ENCODE results near the gene CENPB.
A peak's percentile ranks its signal among the peaks of the same experiment; 100 is the strongest.

Gene CENPB

GRCh38 chr20:3754276-3754630 is 32.3 kb downstream of the CENPB start:
- no peak for DNase-seq (ENCODE audit: low read depth, low spot score)
- H3K27me3 ChIP-seq (ENCODE audit: control insufficient read depth, insufficient read depth, low read length): peaks cover 8% of the 10 kb centered on the region
- no peak overlapping the region for H3K4me3 ChIP-seq (ENCODE audit: low read length)
- no peaks in the 10 kb centered on the region for H3K9me3 ChIP-seq (ENCODE audit: control insufficient read depth, insufficient read depth, low read length)
- H3K4me1 ChIP-seq (ENCODE audit: control insufficient read depth, insufficient read depth, low read length): peaks cover 10% of the 10 kb centered on the region
- peaks cover 12% of the 10 kb centered on the region for H3K36me3 ChIP-seq (ENCODE audit: control insufficient read depth, insufficient read depth, low read length)
- no peak overlapping the region for H3K27ac ChIP-seq (ENCODE audit: low read length)
- WGBS (ENCODE audit: insufficient coverage, insufficient read length): no CpG with 5 or more reads among the region's 16 CpGs

- no peak overlapping the region for H3K27ac ChIP-seq (ENCODE audit: low read length)
- no peaks in the 10 kb centered on the region for H3K9me3 ChIP-seq (ENCODE audit: control insufficient read depth, insufficient read depth, low read length)
- H3K4me1 ChIP-seq (ENCODE audit: control insufficient read depth, insufficient read depth, low read length): peaks cover 10% of the 10 kb centered on the region
- no CpG with 5 or more reads among the region's 26 CpGs for WGBS (ENCODE audit: insufficient coverage, insufficient read length)
- no peak for DNase-seq (ENCODE audit: low read depth, low spot score)
- H3K36me3 ChIP-seq (ENCODE audit: control insufficient read depth, insufficient read depth, low read length): peaks cover 12% of the 10 kb centered on the region
- H3K4me3 ChIP-seq (ENCODE audit: low read length): no peak overlapping the region
- H3K27me3 ChIP-seq (ENCODE audit: control insufficient read depth, insufficient read depth, low read length): peaks cover 8% of the 10 kb centered on the region
Observed at GRCh38 chr20:3753501-3754275, 32.9 kb downstream of the CENPB start.

GRCh38 chr20:3753098-3753497 is 33.4 kb downstream of the CENPB start:
- H3K27ac ChIP-seq (ENCODE audit: low read length): no peak overlapping the region
- WGBS (ENCODE audit: insufficient coverage, insufficient read length): no CpG with 5 or more reads among the region's 4 CpGs
- peaks cover 8% of the 10 kb centered on the region for H3K27me3 ChIP-seq (ENCODE audit: control insufficient read depth, insufficient read depth, low read length)
- H3K9me3 ChIP-seq (ENCODE audit: control insufficient read depth, insufficient read depth, low read length): no peaks in the 10 kb centered on the region
- H3K36me3 ChIP-seq (ENCODE audit: control insufficient read depth, insufficient read depth, low read length): peaks cover 8% of the 10 kb centered on the region
- DNase-seq (ENCODE audit: low read depth, low spot score): no peak
- peaks cover 10% of the 10 kb centered on the region for H3K4me1 ChIP-seq (ENCODE audit: control insufficient read depth, insufficient read depth, low read length)
- H3K4me3 ChIP-seq (ENCODE audit: low read length): no peak overlapping the region

GRCh38 chr20:3752386-3752759 is 34.2 kb downstream of the CENPB start:
- peak overlapping the region; percentile 49; the same call in 1 of the 2 replicates for H3K4me3 ChIP-seq (ENCODE audit: low read length)
- no CpG with 5 or more reads among the region's 13 CpGs for WGBS (ENCODE audit: insufficient coverage, insufficient read length)

GRCh38 chr20:3751675-3752385 is 34.7 kb downstream of the CENPB start:
- Histone ChIP-seq H3K4me3 (ENCODE audit: low read length) (peak overlapping the region; percentile 49; the same call in 1 of the 2 replicates), H3K27me3 (ENCODE audit: control insufficient read depth, insufficient read depth, low read length) (peaks cover 8% of the 10 kb centered on the region), H3K4me1 (ENCODE audit: control insufficient read depth, insufficient read depth, low read length) (peaks cover 10% of the 10 kb centered on the region), H3K36me3 (ENCODE audit: control insufficient read depth, insufficient read depth, low read length) (peaks cover 7% of the 10 kb centered on the region), H3K27ac (ENCODE audit: low read length) (no peak overlapping the region), H3K9me3 (ENCODE audit: control insufficient read depth, insufficient read depth, low read length) (no peaks in the 10 kb centered on the region)
- WGBS (ENCODE audit: insufficient coverage, insufficient read length): no CpG with 5 or more reads among the region's 95 CpGs
- DNase-seq (ENCODE audit: low read depth, low spot score): no peak

More at GRCh38 chr20:3752386-3752759, 34.2 kb downstream of the CENPB start:
- peaks cover 7% of the 10 kb centered on the region for H3K36me3 ChIP-seq (ENCODE audit: control insufficient read depth, insufficient read depth, low read length)
- peaks cover 8% of the 10 kb centered on the region for H3K27me3 ChIP-seq (ENCODE audit: control insufficient read depth, insufficient read depth, low read length)
- peaks cover 10% of the 10 kb centered on the region for H3K4me1 ChIP-seq (ENCODE audit: control insufficient read depth, insufficient read depth, low read length)
- H3K9me3 ChIP-seq (ENCODE audit: control insufficient read depth, insufficient read depth, low read length): no peaks in the 10 kb centered on the region
- DNase-seq (ENCODE audit: low read depth, low spot score): no peak
- H3K27ac ChIP-seq (ENCODE audit: low read length): no peak overlapping the region

GRCh38 chr20:3751305-3751674 is 35.2 kb downstream of the CENPB start:
- Histone ChIP-seq H3K4me3 (ENCODE audit: low read length) (peak overlapping the region; percentile 49; the same call in 1 of the 2 replicates), H3K9me3 (ENCODE audit: control insufficient read depth, insufficient read depth, low read length) (no peaks in the 10 kb centered on the region), H3K27me3 (ENCODE audit: control insufficient read depth, insufficient read depth, low read length) (peaks cover 8% of the 10 kb centered on the region), H3K36me3 (ENCODE audit: control insufficient read depth, insufficient read depth, low read length) (peaks cover 5% of the 10 kb centered on the region), H3K27ac (ENCODE audit: low read length) (no peak overlapping the region), H3K4me1 (ENCODE audit: control insufficient read depth, insufficient read depth, low read length) (peaks cover 10% of the 10 kb centered on the region)
- DNase-seq (ENCODE audit: low read depth, low spot score): no peak
- no CpG with 5 or more reads among the region's 31 CpGs for WGBS (ENCODE audit: insufficient coverage, insufficient read length)

- H3K27ac ChIP-seq (ENCODE audit: low read length): no peak overlapping the region
- peak overlapping the region; percentile 1; the same call in 1 of the 2 replicates for H3K4me3 ChIP-seq (ENCODE audit: low read length)
- H3K27me3 ChIP-seq (ENCODE audit: control insufficient read depth, insufficient read depth, low read length): peaks cover 8% of the 10 kb centered on the region
- no peaks in the 10 kb centered on the region for H3K36me3 ChIP-seq (ENCODE audit: control insufficient read depth, insufficient read depth, low read length)
- no peak for DNase-seq (ENCODE audit: low read depth, low spot score)
- no peaks in the 10 kb centered on the region for H3K9me3 ChIP-seq (ENCODE audit: control insufficient read depth, insufficient read depth, low read length)
- peaks cover 13% of the 10 kb centered on the region for H3K4me1 ChIP-seq (ENCODE audit: control insufficient read depth, insufficient read depth, low read length)
- WGBS (ENCODE audit: insufficient coverage, insufficient read length): no CpG with 5 or more reads among the region's 72 CpGs
Observed at GRCh38 chr20:3749689-3750531, 36.6 kb downstream of the CENPB start.

GRCh38 chr20:3749087-3749688 is 37.4 kb downstream of the CENPB start:
- Histone ChIP-seq H3K27me3 (ENCODE audit: control insufficient read depth, insufficient read depth, low read length) (peaks cover 8% of the 10 kb centered on the region), H3K4me1 (ENCODE audit: control insufficient read depth, insufficient read depth, low read length) (peaks cover 16% of the 10 kb centered on the region), H3K27ac (ENCODE audit: low read length) (no peak overlapping the region), H3K4me3 (ENCODE audit: low read length) (no peak overlapping the region; the same call in 1 of the 2 replicates), H3K9me3 (ENCODE audit: control insufficient read depth, insufficient read depth, low read length) (no peaks in the 10 kb centered on the region), H3K36me3 (ENCODE audit: control insufficient read depth, insufficient read depth, low read length) (no peaks in the 10 kb centered on the region)
- no CpG with 5 or more reads among the region's 24 CpGs for WGBS (ENCODE audit: insufficient coverage, insufficient read length)
- DNase-seq (ENCODE audit: low read depth, low spot score): no peak

- Histone ChIP-seq H3K27me3 (ENCODE audit: control insufficient read depth, insufficient read depth, low read length) (peaks cover 8% of the 10 kb centered on the region), H3K36me3 (ENCODE audit: control insufficient read depth, insufficient read depth, low read length) (no peaks in the 10 kb centered on the region), H3K9me3 (ENCODE audit: control insufficient read depth, insufficient read depth, low read length) (no peaks in the 10 kb centered on the region), H3K4me1 (ENCODE audit: control insufficient read depth, insufficient read depth, low read length) (peaks cover 16% of the 10 kb centered on the region), H3K27ac (ENCODE audit: low read length) (no peak overlapping the region), H3K4me3 (ENCODE audit: low read length) (no peak overlapping the region)
- WGBS (ENCODE audit: insufficient coverage, insufficient read length): no CpG with 5 or more reads among the region's 16 CpGs
- DNase-seq (ENCODE audit: low read depth, low spot score): no peak
Observed at GRCh38 chr20:3748073-3748472, 38.5 kb downstream of the CENPB start.

- WGBS (ENCODE audit: insufficient coverage, insufficient read length): no CpG with 5 or more reads among the region's 2 CpGs
- H3K9me3 ChIP-seq (ENCODE audit: control insufficient read depth, insufficient read depth, low read length): no peaks in the 10 kb centered on the region
- H3K36me3 ChIP-seq (ENCODE audit: control insufficient read depth, insufficient read depth, low read length): no peaks in the 10 kb centered on the region
- H3K27me3 ChIP-seq (ENCODE audit: control insufficient read depth, insufficient read depth, low read length): peaks cover 8% of the 10 kb centered on the region
- H3K4me3 ChIP-seq (ENCODE audit: low read length): no peak overlapping the region
- H3K4me1 ChIP-seq (ENCODE audit: control insufficient read depth, insufficient read depth, low read length): peaks cover 16% of the 10 kb centered on the region
- H3K27ac ChIP-seq (ENCODE audit: low read length): no peak overlapping the region
- no peak for DNase-seq (ENCODE audit: low read depth, low spot score)
Observed at GRCh38 chr20:3747471-3747870, 39.1 kb downstream of the CENPB start.

All from iPS DF 6.9 (cell line).